Medulla oblongata (tissue), 1 donor: Measurements from ENCODE around the gene CMPK2.

ENCODE experiments used
- DNase-seq: peaks from one replicate; pipeline ENCODE4 v3.0.0-alpha.2; 2015; ENCODE audit errors: extremely low spot score

Gene CMPK2

DNA sequence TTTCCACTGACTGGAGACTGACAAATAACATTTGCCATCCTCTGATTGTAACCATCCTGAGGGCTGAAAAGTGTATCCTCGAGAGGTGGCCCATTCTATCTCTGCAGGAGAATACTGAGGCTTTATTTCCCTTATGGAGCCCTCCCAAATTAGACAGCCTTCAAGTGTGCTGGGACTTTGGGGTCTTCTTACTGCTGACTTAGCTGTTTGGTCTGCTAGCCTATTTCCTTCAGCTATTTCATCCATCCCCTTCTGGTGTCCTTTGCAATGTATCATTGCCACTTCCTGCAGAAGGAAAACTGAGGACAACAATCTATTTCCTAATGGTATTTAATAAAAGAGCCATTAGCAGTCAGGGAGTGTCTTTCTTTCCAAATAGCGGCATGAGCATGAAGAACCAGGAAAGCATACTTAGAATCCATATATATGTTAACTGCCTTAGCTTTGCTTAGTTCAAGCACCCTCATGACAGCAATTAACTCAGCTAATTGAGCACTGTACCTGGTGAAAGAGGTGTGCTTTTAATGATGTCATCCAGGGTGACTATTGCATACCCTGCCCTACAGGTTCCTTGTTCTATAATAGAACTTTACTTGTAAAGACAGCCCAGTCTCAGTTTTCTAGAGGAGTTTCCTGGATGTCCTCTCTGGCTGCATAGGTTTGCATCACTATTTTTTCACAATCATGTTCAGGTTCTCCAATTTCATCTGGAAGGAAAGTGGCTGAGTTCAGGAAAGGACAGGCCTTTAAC, 24.0 kb downstream of the CMPK2 start:
- no peak for DNase-seq

DNA sequence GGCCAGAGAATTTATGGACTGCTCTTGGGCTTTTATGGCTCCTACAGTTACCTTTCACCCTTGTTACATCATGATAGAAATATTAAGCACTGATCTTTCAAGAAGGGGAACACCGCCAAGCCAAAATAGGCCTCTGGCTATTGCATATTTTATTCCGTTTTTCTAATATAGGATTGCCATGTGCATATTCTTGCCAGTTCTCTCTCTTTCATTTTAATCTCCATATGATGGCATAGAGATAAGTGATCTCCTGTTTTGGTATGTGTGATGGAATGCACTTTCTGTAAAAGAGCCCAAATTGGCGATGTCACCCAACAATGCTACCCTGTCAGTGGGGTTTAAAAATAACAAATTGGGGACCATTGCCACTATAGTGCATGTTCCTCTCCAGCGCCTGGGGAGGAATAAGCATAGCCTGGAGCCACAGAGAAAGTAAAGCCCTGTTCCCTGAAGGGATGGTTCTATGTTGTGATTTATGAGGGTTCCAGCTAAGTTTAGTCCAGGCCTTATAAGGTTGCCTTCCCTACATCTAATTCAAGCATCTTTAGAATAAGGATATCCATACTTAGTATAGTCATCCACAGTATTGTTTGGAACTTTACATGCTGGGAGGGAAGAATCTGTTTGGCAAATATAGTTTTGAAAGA, 26.9 kb downstream of the CMPK2 start:
- no peak for DNase-seq

DNA sequence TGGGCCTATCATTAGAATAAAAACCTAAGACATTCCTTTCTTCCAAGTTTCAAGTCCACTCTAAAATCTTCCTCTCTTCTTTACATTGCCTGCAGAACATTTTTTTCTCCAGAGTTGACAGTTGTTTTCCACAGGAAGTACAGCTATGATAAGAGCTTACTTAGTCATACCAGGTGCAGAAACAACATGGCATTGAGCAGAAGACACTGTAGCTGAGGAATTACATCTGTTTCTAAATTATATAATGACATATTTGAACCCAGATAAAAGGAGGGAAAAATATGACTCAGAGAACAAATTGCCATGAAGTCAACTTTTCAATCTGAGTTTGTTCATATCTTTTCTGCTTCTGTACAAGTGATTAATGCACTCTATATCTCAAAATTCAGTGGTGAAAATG, 30.2 kb downstream of the CMPK2 start:
- no peak for DNase-seq

DNA sequence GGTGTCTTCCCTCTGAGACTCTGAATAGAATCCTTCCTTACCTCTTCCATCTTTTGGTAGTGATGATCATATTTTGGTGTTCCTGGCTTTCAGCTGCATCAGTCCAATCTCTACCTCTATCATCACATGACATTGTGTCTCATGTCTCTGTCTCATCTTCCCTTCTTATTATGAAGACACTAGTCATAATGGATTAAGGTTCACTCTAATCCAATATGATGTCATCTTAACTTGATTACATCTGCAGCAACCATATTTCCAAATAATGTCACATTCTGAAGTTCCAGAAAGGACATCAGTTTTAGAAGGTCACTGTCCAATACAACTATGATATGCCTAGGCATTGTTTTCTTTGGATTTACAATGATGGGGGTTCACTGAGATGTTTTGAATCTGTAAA, 31.5 kb downstream of the CMPK2 start:
- no peak for DNase-seq

DNA sequence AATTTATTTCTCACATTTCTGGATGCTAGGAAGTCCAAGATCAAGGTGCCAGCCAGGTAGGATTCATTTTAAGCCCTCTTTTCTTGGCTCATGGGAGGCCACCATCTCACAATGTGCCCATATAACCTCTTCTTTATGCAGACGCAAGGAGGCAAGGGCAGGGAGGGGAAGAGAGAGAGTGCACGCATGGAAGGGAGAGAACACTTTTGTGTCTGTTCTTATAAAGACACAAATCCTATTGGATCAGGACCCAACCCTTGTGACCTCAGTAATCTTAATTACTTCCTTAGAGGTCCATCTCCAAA, 32.5 kb downstream of the CMPK2 start:
- no peak for DNase-seq

DNA sequence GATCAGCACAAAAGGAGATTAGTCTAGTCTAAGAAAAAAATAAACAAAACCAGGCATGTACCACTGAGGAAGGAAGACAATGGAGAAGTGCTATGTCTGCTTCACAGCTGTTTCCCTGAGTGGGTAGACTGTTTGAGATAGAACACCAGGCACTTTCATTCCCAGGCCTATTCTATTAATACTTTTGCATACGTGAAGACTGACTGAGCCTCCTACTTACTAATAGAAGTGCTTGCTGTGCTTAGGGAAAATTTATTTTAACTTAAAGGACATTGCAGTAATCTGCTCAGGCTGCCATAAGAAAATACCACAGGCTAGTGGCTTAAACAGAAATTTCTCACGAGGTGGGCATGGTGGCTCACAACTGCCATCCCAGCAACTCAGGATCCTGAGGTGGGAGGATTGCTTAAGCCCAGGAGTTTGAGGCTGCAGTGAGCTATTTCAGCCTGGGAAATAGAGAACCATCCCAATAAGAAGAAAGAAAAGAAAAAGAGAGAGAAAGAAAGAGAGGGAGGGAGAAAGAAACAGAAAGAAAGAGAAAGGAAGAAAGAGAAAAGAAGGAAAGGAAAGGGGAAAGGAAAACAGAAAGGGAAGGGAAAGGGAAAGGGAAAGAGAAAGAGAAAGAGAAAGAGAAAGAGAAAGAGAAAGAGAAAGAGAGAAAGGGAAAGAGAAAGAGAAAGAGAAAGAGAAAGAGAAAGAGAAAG, 33.0 kb downstream of the CMPK2 start:
- DNase-seq = no peak

DNA sequence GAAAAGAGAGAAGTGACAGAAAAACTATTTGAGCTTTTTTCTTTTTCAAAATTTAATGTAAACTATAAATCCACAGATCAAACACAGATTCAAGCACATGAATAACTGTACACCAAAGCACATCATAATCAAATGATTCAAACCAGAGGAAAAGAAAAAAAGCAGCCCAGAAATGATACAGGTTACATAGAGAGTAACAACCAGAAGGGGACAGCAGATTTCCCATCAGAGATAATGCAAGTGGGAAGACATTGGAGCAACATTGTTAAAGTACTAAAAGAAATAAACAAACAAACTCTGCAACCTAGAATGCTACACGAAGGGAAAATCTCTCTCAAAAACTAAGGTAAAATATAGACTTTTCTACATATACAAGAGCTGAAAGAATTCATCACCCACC, 34.5 kb downstream of the CMPK2 start:
- no peak for DNase-seq

DNA sequence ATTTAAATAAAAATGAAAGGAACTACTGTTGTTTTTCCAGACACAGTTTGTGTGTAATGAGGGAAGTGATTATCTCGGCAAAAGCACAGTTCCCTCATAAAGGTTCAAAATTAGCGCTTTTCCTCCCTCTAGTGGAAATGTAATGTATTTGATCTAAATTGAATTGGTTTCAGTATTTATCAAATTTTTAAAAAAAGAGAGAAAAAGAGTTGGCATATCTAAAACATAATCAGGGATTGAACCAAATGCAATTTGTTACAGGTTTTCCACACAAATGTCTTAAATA, 37.5 kb downstream of the CMPK2 start:
- DNase-seq = peak; percentile 76

DNA sequence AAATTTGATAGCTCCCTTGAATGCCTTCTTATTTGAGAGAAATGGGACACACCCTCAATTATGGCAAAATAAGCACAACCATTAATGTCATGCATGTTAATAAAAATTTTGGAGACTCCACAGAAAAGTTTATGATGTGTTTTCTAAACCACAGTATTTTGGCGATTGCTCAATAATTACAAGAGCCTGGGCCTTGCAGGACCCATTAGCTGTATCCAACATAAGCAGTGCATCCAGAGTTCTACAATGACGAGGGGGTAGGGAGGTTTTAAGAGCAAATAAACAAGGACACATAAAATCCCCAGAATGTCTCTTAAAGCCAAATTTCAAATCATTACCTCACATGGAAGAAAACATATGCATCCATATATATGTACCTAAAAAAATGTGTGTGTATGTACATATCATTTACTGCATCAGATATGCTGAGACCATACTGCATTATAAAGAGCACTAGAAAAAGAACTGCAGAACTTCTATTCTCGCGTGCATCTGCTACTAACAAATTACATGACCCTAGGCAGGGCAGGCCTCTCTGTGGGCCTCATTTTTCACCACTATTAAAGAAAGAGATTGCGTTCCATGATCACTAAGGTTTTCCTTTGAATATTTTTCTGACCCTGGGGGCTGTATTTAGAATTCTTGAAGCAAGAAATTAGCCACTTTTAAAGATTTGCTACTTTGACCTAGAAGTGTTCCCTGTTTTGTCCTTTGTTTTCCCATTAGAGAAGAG, 38.0 kb downstream of the CMPK2 start:
- DNase-seq = peak; percentile 3

DNA sequence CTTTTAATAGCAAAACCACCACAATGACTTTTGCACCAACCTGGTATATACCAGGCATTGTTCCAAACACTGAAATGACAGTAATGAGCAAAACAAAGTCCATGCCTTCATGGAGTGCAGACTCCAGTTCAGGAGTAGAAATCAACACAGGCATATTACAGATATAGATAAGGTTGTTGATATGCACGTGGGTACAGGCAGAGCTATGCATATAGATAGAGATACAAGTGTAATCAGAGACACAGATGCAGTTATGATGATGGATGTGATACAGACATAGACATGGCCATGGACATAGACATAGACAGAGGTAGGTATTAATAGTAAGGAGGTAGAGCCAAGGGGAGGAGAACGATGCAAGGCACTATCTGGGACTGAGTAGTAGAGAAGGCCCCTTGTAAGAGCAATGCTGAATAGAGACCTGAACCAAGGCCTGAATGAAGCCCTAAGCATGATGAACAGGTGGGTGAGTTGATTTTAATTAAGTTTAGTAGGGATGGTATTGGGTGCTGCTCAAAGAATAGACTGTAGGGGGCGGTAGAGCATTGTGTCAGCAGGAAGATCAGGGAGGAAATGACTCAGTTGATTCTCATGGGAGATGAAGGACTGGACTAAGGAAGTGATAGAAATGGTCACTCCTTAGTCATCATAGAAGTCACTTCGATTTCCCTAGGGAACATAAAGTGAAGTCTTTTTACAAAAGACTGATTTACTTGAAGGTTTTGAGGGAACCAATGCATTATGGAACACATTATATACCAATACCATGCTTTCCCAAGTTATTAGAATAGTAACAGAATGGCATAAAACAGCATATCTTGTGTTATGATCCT, 39.4 kb downstream of the CMPK2 start:
- DNase-seq = peak; percentile 20

DNA sequence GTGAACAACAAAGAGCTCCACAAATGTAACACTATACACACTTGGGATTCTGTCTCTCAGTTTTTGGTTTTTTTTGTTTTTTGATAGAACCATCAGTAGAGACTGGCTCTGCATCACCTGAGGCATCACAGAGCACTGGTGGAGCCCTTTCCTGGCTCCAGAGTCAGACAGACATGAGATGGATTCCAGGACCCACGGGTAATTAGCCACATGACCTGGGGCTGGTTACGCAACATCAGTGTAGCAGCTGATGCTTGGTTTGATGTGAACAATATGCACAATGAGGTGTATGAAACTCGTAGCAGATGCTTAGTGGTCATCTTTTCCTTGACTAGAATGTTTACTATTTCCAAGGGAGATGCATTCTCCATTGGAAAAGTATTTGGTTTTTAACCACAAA, 40.7 kb downstream of the CMPK2 start:
- no peak for DNase-seq

DNA sequence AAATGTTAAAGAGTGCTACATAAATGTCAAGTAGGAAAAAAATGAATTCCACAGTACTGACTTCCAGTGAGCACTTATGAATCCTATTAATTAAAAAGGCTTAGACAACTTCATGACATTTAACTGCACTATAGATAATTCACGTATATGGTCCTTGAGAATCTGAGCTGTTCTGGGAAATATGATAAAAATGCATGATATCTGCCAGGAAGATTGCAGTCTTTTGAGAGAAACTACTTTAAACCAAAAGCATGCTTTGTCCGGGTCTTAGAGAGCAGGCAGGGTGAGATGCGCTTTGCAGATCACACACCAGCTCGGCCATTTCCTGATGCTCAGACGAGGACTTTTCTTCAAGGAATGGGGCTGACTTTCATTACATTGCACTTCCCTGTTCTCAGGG, 42.6 kb downstream of the CMPK2 start:
- DNase-seq = no peak

DNA sequence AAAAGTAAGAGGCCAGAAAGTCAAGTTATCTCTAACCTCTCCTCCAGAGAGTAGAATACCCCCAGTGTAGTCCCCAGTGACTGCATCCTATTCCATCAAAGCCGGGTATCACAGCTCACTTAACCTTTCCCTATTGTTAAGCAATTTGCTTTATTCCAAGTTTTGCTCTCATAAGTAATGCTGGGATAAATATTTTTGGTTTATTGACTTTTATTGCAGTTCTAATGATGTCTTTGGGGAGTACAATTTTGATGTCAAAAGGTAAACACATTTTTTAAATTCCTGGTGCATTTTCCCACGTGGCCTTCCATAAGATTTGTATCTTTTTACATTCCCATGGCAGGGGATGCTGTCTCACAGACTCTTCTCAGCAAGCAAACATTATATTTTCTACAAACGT, 43.3 kb downstream of the CMPK2 start:
- DNase-seq = no peak

DNA sequence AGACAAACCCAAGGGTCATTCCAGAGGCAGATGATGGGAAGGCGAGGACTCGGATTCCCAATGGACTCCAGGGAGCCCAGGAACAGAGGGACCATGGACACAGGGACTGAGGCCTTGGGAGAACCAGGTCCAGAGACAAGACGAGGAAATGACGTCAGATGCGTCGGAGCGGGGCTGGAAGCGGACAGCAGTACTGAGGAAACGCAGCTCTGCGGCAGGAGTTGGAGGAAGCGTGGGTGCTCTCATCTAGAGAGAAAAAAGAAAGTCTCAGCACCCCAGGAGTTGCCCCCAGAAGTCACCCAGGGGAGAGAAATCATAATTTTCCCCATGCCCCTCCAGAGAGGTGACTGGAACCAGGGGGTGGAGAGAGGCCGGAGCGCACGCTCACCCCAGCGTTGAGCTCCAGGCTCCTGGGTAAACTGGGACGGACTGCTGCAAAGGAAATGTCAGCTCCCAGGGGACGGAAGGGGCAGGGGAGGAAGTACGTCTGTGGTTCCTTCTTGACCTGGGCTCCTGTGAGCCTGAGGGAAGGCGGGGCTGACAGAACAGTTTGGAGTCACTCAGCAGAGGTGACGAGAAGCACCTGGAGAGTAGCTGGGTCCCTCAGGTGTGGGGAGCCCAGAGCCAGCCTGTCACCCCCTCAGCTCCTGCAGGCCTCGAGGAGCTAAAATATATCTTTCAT, 44.7 kb downstream of the CMPK2 start:
- no peak for DNase-seq

DNA sequence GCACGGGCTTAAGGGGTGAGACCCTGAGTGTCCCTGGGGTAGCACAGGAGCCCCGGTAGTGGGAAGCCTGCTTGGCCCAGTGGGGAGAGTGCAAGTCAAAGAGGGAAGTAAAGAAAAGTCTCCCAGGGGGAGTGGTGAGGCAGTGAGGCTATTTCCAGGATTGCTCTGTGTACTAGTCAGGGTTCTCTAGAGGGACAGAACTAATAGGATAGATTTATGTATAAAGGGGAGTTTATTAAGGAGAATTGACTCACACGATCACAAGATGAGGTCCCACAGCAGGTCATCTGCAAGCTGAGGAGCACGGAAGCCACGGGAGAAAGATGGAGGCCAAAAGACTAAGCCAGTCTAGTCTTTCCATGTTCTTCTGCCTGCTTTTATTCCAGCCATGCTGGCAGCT, 45.5 kb downstream of the CMPK2 start:
- DNase-seq = no peak

DNA sequence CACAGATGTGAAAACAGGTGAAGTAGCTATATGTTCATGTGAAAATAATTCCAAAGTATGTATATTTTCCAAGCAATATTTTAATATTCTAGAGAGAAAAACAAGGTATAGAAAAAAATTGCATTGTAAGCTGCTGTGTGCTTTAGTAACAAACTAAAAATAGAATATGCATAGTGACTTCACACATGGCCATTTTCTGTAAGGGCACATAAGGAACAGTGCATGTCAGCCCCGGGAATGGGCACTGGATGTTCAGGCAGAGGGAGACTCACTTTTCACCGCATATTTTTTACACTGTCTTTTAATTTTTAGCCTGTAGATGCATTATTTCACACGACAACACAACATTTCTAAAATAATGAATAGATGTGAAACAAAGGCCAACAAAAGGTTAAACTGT, 46.0 kb downstream of the CMPK2 start:
- no peak for DNase-seq

DNA sequence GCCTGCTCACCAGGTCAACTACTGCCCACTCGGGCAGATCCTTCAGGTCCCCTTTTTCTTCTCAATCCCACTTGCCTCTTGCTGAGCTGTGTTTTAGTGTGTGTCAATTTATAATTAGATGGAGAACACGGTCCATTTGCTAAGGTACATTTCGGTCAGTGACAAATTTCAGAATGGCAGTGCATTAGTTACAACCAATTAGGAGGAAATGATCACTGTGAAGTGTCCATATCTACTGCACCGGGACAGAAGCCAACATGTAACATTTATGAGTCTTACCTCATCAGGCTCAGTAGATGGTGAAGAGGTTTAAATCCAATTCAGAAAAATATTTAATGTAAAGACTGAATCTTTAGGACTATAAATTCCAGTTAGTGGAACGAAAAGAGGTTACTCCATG, 47.7 kb downstream of the CMPK2 start:
- DNase-seq = no peak

DNA sequence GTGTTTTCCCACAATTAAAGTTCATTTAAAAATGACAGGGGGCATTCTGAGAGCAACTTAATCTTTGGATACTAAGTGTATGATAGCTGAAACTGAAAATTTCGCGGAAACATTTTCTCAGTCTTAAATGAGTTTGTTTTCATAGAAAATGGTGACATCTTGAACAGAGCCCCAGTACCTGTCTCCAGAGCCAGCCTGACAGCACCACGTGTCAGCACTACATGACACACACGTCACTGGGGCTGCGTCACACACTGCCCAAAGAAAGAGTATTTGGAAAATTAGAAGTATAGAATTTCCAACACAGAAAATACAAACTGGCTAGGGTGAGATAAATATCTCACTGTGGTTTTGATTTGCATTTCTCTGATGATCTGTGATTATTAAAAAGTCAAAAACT, 50.8 kb downstream of the CMPK2 start:
- DNase-seq = no peak

DNA sequence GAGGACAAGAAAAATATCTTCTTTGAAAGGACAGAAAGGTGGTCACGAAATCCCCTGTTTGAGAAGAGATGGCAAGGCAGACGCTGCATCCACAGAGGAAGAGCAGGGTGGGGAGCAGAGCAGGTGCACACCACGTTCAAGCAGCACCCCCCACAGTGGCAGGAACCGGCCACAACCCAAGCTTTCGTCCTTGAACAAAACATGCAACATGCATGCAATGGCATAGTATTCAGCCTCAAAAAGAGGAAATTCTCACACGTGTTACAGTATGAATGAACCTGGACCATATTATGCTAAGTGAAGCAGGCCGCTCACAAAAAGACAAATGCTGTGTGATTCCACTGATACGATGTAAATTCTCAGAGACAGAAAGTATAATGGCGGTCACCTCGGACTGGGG, 51.4 kb downstream of the CMPK2 start:
- DNase-seq = no peak

DNA sequence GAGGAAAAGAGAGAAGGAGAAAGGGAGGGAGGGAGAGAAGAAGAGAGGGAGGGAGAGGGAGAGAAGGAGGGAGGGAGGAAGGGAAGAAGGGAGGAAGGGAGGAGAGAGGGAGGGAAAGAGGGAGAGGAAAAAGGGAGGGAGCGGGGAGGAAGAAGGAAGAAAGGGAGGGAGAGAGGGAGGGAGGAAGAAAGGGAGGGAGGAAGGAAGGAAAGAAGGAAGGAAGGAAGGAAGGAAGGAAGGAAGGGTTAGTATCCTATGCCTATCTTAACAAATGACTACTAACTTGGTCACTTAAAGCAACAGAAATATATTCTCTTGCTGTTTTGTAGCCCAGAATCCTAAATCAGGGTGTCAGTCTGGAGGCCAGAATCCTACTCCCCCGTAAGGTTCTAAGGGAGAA, 52.1 kb downstream of the CMPK2 start:
- no peak for DNase-seq

DNA sequence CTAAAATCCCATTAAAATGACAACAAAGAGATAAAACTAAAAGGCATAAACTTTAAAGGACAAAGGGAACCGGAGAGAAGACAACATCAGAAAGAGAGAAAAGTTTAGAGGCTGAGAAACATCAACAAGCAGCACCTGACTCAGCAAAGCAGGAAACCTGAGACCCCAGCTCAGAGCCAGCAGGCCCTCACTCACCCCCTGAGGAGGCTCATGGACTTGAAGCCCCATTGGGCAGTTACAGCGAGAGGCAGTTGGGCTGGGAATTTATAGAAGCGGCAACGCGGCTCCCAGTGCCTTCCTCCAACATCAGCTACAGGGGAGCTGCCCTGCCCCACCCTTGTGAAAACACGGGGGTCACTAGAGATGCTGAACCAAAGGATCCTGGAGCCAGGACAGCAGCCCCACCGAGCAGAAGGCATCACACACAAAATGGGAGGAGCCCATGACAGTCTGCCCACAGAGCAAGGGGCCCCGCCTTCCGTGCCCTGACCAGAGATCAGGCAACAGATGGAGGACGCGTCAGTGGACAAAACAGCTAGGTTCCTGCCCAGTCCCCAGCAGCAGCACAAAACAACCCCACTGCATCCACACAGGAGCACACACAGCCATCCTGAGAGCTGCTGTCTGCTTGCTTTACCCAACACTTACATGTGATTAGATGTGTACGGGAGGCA, 52.7 kb downstream of the CMPK2 start:
- no peak for DNase-seq
